LNCAP (cell line): Measurements from ENCODE around the gene IL23A.

ENCODE experiments used
- TF ChIP-seq, protein P1 (sequence below): fragments of 450-650 bp; IDR thresholded peaks from 2 replicates; pipeline ENCODE4 v1.5.1; 2017; ENCODE audit warnings: mild to moderate bottlenecking

IL23A gene

DNA sequence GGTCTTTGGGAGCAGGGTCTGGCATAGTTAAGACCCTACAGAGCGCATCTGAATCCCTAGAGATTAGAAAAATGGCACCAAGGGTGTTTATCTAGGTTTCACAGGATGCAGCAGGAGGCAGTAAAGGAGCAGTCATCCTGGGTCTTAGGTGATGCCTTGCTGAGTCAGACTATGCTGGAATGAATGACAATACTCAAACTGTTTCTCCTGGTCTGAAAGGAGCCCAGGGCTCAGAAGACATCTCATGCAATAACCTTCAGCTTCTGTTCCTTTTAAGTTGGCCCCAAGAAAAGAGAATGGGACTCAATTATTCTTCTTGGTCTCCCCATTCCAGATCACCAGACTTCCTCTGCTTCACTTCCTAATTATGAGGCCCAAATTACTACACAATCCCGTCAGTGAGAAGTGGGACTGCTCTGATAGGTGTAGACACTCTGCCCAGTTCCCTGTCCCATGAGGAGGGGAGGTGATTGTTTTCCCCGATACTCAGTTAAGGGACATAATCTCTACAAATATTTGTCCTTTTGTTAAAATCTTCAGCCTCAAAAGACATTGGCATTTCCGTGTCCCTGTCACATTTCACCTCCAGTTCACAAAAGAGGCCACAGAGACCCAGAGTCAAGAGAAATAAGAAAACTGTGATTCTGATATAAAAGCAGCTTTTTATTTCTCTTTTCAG is 38.8 kb downstream of the IL23A start:
- TF ChIP-seq, protein P1, sequence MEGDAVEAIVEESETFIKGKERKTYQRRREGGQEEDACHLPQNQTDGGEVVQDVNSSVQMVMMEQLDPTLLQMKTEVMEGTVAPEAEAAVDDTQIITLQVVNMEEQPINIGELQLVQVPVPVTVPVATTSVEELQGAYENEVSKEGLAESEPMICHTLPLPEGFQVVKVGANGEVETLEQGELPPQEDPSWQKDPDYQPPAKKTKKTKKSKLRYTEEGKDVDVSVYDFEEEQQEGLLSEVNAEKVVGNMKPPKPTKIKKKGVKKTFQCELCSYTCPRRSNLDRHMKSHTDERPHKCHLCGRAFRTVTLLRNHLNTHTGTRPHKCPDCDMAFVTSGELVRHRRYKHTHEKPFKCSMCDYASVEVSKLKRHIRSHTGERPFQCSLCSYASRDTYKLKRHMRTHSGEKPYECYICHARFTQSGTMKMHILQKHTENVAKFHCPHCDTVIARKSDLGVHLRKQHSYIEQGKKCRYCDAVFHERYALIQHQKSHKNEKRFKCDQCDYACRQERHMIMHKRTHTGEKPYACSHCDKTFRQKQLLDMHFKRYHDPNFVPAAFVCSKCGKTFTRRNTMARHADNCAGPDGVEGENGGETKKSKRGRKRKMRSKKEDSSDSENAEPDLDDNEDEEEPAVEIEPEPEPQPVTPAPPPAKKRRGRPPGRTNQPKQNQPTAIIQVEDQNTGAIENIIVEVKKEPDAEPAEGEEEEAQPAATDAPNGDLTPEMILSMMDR = no peak

DNA sequence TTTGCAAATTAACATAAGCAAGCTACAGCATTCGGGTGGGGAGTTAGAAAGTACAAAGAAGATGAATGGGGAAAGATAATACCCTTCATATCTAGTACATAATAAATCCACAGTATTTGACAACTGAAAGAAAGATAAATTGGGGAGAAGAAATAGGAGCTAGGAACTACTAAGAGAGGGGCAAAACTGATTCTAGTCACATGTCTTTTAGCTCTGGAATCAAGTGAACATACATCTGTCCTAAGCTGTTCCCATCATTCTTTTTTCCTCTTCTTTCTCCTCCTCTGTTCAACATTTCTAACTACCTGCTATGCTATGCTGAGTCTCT is 39.3 kb downstream of the IL23A start:
- TF ChIP-seq, protein P1 = no peak

DNA sequence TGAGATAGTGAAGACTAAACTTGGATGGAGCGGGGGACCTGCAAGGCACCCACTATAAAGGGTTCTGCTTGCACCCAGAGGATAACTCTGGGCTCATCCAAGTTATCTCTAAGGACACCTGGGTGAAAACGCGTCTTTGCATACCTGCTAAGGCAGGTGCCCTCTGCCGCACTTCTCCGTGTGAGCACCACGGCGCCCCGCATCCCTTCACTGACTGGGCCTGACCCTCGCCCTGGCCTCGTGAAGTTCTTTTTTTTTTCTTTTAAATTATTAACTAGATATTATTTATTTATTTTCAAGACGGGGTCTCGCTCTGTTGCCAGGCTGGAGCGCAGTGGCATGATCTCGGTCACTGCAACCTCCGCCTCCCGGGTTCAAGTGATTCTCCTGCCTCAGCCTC is 43.9 kb downstream of the IL23A start:
- TF ChIP-seq, protein P1 = no peak

DNA sequence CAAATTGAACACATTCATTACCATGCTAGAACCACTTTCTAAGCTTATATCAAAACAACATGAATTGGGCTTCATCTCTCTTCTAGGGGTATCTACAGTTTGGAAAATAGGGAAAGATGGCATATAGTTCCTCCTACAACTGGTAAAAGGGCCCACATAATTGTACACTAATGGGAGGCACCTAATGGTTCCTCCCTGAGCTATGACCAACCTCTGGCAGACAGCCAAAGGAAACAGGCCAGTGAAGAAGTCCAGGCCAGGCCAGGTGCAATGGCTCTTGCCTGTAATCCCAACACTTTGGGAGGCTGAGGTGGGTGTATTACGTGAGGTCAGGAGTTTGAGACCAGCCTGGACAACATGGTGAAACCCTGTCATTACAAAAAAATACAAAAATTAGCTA is 47.2 kb downstream of the IL23A start:
- TF ChIP-seq, protein P1 = no peak

DNA sequence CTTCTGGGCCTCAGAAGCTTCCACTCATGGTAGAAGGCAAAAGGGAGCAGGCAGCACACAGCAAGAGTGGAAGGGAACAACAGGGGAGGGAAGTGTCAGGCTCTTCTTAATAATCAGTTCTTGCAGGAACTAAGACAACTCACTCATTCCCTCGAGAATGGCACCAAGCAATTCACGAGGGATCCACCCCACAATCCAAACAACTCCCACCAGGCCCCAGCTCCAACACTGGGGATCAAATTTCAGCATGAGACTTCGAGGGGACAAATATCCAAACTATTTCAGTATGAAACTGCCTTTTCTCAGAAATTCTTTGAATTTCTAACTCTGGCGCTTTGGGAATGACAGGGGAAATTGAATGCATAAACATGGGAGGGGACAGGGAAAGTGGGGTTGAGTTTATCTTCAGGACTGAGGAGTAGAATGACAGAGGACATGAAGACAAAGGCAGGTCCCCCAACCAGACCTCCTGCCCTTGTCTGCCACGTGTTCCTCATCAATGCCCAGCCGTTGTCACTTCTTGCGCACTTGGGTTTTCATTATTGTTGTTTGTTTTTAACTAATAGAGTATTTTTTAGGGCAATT is 48.6 kb downstream of the IL23A start:
- TF ChIP-seq, protein P1 = no peak

DNA sequence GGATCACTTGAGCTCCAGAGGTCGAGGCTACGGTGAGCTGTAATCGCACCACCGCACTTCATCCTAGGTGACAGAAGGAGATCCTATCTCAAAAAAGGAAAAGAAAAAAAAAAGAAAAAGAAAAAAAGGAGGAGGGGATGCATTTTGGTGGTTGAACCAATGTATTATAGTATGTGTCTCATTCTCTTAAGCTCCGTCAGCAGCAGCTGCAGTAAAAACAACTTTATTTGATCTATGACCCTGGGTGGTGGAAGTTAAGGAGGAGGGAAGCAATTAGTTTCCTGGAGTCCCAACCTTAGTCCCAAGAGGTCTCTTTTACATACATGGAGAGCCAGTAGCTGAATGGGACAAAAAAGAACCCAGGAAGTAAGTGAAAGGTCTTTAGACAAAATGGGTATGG is 50.7 kb downstream of the IL23A start:
- TF ChIP-seq, protein P1 = no peak
